PFSK-1 (cell line): ENCODE measurements around the gene BCORL1.

Source experiments
- POLR2AphosphoS5 ChIP-seq: IDR thresholded peaks from 2 replicates; pipeline ENCODE4 v1.6.1; 2012; ENCODE audit warnings: low read depth, mild to moderate bottlenecking, control low read depth, low read length, moderate library complexity
- REST ChIP-seq, 2 experiments: IDR thresholded peaks; 2 replicates each; pipeline versions ENCODE4 v1.6.1 to v1.8.0; 2011 to 2012; ENCODE audit warnings: low read depth in 2 of 2, low read length in 2 of 2, control low read depth in 1 of 2, inconsistent platforms in 1 of 2, mild to moderate bottlenecking in 1 of 2, moderate library complexity in 1 of 2; ENCODE audit not compliant: insufficient read depth in 1 of 2
- SIN3A ChIP-seq: IDR thresholded peaks from 2 replicates; pipeline ENCODE4 v1.6.1; 2012; ENCODE audit warnings: mild to moderate bottlenecking, low read length, moderate library complexity, borderline replicate concordance; ENCODE audit not compliant: insufficient read depth
- TAF1 ChIP-seq: IDR thresholded peaks from 2 replicates; pipeline ENCODE4 v1.6.1; 2012; ENCODE audit warnings: low read length, control low read depth, borderline replicate concordance; ENCODE audit not compliant: insufficient read depth

DNA sequence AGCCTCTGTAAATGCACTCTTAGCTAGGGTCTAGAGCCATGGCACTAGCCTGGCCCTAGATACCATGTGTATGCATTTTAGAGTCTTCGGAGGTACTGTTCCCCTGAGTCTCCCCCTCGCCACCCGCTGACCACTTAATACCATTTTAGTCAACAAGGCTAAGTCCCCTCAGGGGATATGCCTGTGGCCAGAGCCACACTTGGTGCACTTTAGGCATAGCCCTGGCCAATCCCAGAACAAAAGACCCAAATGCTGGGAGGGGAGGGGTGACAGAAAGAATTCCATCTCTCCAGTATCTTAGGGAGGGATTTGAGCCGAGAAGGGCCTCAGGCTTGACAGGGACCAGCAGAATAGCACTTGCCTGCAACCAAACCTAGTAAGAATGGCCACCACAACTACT is 28.6 kb upstream of the BCORL1 start:
- TF ChIP-seq POLR2AphosphoS5, result no peak
- no peak for TF ChIP-seq TAF1
- TF ChIP-seq SIN3A, result no peak
- no peak for TF ChIP-seq REST (IDR thresholded peaks at IDR 0.05; ENCODE audit: insufficient read depth in 1 of 2, low read depth in 2 of 2, low read length in 2 of 2)
